ENCODE measurements around the gene MAPKAPK5. TPM values are rescaled to one million over a fixed set of nuclear protein-coding genes. Genes with fewer than 3 reads are reported as not detected.

MAPKAPK5 gene
- total and polyA plus RNA-seq, 2 of the 13 experiments (the other 11 are each of a cell fraction or from before 2014, with no cell fraction given): 43.2 to 58.2 TPM

GRCh38 chr12:111812881-111813741 is 28.9 kb upstream of the MAPKAPK5 start (continued):
- TF ChIP-seq ZNF574 (CRISPR knock-in tag; IDR thresholded peaks at IDR 0.05) (0 out of 2 replicates have a peak, but pooled peaks have one; percentile 24), ZNF264 (CRISPR knock-in tag; IDR thresholded peaks at IDR 0.05) (no peak), ZNF160 (CRISPR knock-in tag; IDR thresholded peaks at IDR 0.05) (no peak), PRPF4 (IDR thresholded peaks at IDR 0.05; ENCODE audit: low read depth, low read length, poor library complexity, severe bottlenecking) (no peak), KLF9 (CRISPR knock-in tag; IDR thresholded peaks at IDR 0.05; ENCODE audit: low read depth) (no peak), KLF6 (CRISPR knock-in tag; IDR thresholded peaks at IDR 0.05) (0 out of 2 replicates have a peak, but pooled peaks have one; percentile 32), ZNF709 (CRISPR knock-in tag; IDR thresholded peaks at IDR 0.05) (no peak), MIXL1 (CRISPR knock-in tag; IDR thresholded peaks at IDR 0.05) (0 out of 2 replicates have a peak, but pooled peaks have one; percentile 46), ZNF124 (CRISPR knock-in tag; IDR thresholded peaks at IDR 0.05) (peak; percentile 75; the same call in 1 of the 2 replicates), EED (CRISPR knock-in tag; IDR thresholded peaks at IDR 0.05) (no peak), MED1 (CRISPR knock-in tag; IDR thresholded peaks at IDR 0.05) (peak; percentile 18; the same call in 1 of the 2 replicates), NFKBIZ (CRISPR knock-in tag; IDR thresholded peaks at IDR 0.05) (no peak), ZNF20 (CRISPR knock-in tag; IDR thresholded peaks at IDR 0.05) (no peak), TEAD3 (CRISPR knock-in tag; optimal IDR thresholded peaks at IDR 0.05; ENCODE audit: borderline replicate concordance) (peak; percentile 64), ZNF343 (CRISPR knock-in tag; IDR thresholded peaks at IDR 0.05) (no peak), SMC3 (IDR thresholded peaks at IDR 0.05; ENCODE audit: low read length) (peak; percentile 93), IKZF5 (CRISPR knock-in tag; IDR thresholded peaks at IDR 0.05) (no peak), ERF (CRISPR knock-in tag; IDR thresholded peaks at IDR 0.05) (peak; percentile 44; the same call in 1 of the 2 replicates), TCF12 (IDR thresholded peaks at IDR 0.05) (no peak), TCF12 (CRISPR knock-in tag; IDR thresholded peaks at IDR 0.05) (no peak), RBM39 (IDR thresholded peaks at IDR 0.05; ENCODE audit: low read depth, low read length, poor library complexity, severe bottlenecking) (no peak), ZFP36 (IDR thresholded peaks at IDR 0.05; ENCODE audit: borderline replicate concordance, low read depth, low read length, partially characterized antibody) (no peak), ZNF546 (CRISPR knock-in tag; conservative IDR thresholded peaks at IDR 0.05) (no peak), PBX3 (CRISPR knock-in tag; IDR thresholded peaks at IDR 0.05; ENCODE audit: borderline replicate concordance) (no peak), MED8 (CRISPR knock-in tag; IDR thresholded peaks at IDR 0.05; ENCODE audit: insufficient replicate concordance) (no peak), RXRB (CRISPR knock-in tag; IDR thresholded peaks at IDR 0.05; ENCODE audit: borderline replicate concordance) (peak; percentile 14; the same call in 1 of the 2 replicates), YEATS2 (CRISPR knock-in tag; IDR thresholded peaks at IDR 0.05; ENCODE audit: borderline replicate concordance) (no peak)

Measured in HepG2 (cell line).